AG04449 (cell line): ENCODE measurements around the gene DDX1.

Experiments
- CTCF ChIA-PET: fragments of 350-600 bp; formaldehyde crosslinking; extraction: SDS; loops from one replicate; lab custom pipeline; 2021; ENCODE audit warnings: antibody characterized with exemption; lab: Yijun Ruan, JAX
- POLR2A ChIA-PET: fragments of 400-600, 350-600 bp; formaldehyde crosslinking; extraction: SDS; loops from one replicate; lab custom pipeline; 2020; ENCODE audit warnings: antibody characterized with exemption, inconsistent platforms; lab: Yijun Ruan, JAX
- DNase-seq: peaks from one replicate; pipeline ENCODE4 v3.0.0-alpha.2; 2010; ENCODE audit warnings: low read depth, low spot score
- H3K4me3 ChIP-seq: 2 replicates; pipeline ENCODE4 v1.5.1; 2011; ENCODE audit warnings: low read depth, mild to moderate bottlenecking, control low read depth, low read length
- TF ChIP-seq, protein P1 (sequence below): IDR thresholded peaks from one replicate; pipeline ENCODE4 v1.5.1; 2011; ENCODE audit warnings: mild to moderate bottlenecking, moderate library complexity, low read length, control low read depth, inconsistent platforms; ENCODE audit not compliant: insufficient read depth; ENCODE audit errors: missing control alignments

Gene DDX1

DNA sequence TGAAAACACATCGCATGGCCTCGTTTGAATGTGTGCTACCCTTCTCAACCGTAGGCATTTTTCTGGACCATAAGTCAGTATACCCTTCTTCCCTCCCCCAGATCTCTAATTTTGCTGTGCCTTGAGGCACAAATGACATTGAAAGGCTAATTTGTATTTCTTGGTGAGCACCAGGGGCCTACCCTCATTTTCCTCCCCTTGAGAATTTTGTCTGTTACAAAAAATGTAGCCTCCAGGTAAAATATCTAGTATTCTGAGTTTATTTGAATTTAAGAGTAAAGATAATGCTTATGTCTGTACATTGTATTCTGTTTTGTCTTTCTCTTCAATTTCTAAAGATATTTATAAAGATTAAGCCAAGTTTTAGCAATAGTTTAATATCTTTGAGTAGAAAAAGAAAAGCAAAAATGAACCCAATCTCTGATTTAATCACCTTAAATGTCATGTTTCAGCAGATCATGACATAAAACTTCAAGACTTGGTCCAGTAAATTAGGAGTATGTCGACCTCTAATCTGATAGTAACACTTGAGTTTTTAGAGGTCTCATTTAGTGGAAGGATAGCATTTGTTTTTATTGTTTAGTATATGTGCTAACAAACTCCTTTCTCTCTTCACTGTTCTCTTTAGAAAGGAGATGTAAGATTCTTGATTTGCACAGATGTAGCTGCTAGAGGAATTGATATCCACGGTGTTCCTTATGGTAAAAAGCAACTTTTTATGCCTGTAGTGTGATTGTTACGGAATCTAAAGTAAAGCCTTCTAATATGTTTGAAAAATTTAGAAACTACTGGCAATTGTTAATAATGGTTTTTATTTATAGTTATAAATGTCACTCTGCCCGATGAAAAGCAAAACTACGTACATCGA lies 36.4 kb downstream of the DDX1 start:
- POLR2A ChIA-PET, result interaction anchor here (0.7 kb wide), 1 partner anchor 24 kb away, joined by 3 read pairs; no protein-coding TSS in a partner anchor
- no peak overlapping the region for H3K4me3 ChIP-seq
- DNase-seq, result no peak
- TF ChIP-seq, protein P1, sequence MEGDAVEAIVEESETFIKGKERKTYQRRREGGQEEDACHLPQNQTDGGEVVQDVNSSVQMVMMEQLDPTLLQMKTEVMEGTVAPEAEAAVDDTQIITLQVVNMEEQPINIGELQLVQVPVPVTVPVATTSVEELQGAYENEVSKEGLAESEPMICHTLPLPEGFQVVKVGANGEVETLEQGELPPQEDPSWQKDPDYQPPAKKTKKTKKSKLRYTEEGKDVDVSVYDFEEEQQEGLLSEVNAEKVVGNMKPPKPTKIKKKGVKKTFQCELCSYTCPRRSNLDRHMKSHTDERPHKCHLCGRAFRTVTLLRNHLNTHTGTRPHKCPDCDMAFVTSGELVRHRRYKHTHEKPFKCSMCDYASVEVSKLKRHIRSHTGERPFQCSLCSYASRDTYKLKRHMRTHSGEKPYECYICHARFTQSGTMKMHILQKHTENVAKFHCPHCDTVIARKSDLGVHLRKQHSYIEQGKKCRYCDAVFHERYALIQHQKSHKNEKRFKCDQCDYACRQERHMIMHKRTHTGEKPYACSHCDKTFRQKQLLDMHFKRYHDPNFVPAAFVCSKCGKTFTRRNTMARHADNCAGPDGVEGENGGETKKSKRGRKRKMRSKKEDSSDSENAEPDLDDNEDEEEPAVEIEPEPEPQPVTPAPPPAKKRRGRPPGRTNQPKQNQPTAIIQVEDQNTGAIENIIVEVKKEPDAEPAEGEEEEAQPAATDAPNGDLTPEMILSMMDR, result no peak
- CTCF ChIA-PET, result interaction anchor here (1.0 to 1.4 kb wide), 3 partner anchors 9 to 10 kb away, joined by 3 to 6 read pairs (median 4); no protein-coding TSS in a partner anchor

DNA sequence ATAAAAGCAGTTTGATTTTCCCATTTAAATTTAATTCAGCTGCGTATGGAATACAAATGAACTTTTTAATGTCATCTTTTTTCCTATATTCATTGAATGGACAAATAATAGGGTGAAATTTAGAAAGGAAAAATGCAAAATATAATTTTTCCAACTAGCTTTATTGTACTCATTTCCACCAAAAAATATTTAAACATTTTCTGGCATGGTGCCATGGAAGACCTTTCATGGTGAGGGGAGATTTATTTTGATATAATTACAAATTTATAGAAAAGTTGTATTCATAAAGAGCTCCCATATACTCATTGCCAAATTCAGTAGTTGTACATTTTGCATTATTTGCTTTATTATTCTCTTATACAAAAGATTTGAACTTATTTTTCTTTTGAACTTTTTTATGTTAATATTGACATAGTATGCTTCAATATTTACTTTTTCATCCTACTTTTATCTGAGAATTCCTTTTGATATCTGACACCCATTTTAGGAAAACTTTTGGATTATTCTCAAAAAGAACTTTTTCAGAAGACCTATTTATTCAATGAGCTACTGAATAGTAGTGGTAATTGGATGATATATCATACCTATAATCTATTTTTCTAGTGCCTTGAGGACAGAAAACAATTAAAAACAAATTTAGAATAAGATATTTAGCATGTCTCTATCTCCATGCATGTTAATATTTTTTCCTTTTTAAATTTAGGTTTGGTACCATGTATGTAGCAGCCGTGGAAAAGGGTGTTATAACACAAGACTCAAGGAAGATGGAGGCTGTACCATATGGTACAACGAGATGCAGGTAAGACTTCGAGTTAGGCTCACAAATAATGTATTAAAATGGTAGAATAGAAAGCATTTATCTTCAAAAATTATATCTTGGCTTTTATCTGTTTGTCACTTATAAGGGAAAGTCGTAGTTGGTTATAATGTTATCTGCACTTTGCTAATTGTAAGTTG lies 37.5 kb downstream of the DDX1 start:
- H3K4me3 ChIP-seq, result no peak overlapping the region
- ChIA-PET CTCF (interaction anchor here (1.2 to 2.1 kb wide), 3 partner anchors 8 to 980 kb away, joined by 4 to 11 read pairs (median 6); no protein-coding TSS in a partner anchor), POLR2A (interaction anchor here (0.7 kb wide), 1 partner anchor 25 kb away, joined by 3 read pairs; no protein-coding TSS in a partner anchor)
- DNase-seq, result no peak
- TF ChIP-seq, protein P1, result no peak

DNA sequence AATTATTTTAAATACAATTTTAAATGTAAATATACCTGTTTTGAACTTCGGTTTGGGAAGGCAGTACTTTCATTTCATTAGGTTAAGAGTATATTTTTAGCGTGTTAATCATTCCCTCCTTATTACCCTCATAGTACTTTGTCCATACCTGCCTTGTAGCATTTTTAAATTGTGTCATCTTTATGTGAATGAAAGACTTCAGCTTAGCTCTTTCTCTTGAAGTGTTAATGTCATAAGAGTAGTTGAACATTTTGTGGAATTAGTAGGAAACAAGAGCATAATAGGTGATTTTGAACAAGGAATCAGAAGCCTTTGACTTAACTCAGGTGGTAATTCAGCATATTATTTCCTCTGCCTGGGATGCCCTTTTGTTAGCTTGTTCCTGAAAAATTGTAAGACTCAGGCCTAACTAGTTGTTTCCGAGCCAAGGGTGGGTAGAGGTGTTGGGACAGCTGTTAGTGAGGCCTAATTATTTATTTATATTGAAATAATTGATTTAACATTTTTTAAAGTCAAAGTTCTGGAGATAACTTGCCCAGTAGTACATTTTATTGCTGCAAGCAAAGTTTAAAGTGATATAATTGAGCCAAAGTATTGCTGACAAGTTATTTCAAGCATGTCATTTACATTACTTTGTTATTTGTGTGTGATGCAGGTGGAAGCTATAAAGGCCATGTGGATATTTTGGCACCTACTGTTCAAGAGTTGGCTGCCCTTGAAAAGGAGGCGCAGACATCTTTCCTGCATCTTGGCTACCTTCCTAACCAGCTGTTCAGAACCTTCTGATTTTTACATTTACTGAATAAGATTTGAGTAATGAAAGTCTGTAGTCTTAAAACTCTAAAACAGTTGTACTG lies 38.7 kb downstream of the DDX1 start:
- no peak for DNase-seq
- POLR2A ChIA-PET, result interaction anchor here (0.6 kb wide), 1 partner anchor 22 kb away, joined by 3 read pairs; no protein-coding TSS in a partner anchor
- TF ChIP-seq, protein P1, result no peak
- no peak overlapping the region for H3K4me3 ChIP-seq
- CTCF ChIA-PET, result interaction anchor here (1.3 to 2.1 kb wide), 2 partner anchors 54 to 978 kb away, joined by 3 to 11 read pairs; no protein-coding TSS in a partner anchor

DNA sequence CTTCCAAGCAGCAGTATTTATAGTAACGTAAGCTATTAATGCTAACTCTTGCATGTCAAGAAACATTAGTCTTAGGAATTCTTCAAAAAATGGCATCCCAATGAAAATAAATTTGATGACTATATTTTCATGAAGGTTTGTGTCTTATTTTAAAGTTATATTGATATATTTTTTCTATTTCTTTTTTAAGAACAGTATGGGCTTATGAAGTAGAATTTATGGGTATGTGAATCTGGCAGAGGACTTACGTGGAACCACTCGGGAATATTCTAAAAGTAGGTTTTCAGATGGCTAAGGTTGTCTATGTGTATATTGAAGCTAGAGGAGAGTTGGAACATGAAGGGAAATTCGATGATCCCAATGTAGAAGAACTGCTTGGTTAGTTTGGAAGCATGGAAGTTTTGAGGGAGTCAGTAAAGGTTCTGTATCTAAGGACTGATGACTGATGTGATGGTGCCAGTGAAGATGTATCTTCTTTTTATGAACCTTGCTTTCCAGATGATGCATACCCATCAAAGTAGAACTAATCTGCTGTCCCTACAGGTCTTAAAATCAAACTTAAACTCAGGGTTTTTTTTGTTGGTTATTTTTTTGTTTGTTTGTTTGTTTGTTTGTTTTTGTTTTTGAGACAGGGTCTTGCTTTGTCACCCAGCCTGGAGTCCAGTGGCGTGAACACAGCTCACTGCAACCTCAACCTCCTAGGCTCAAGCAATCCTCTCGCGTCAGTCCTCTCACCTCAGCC lies 39.5 kb downstream of the DDX1 start:
- H3K4me3 ChIP-seq, result no peak overlapping the region
- ChIA-PET POLR2A (no interaction called here), CTCF (interaction anchor here (1.3 to 2.1 kb wide), 2 partner anchors 55 to 978 kb away, joined by 3 to 11 read pairs; no protein-coding TSS in a partner anchor)
- TF ChIP-seq, protein P1, result no peak
- DNase-seq, result no peak

DNA sequence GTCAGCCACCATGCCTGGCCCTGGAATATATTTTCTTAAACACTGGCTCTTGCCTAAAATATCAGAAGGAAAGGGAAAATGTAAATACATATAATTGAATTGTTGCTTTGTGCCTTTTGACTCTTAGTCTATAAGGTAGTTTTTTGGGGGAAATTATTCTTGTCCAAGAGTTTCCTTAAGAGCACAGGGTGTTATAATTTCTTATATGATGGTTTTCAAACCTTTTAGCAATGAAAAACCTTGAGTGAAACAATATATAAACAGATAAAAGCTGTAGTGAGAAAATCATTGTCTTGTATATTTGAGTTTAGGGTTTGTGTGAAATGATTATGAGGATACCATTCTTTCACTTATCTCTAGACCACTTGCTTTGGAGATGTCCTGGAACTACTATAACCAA lies 40.2 kb downstream of the DDX1 start:
- no peak overlapping the region for H3K4me3 ChIP-seq
- ChIA-PET POLR2A (no interaction called here), CTCF (no interaction called here)
- DNase-seq, result no peak
- TF ChIP-seq, protein P1, result no peak
